ENCODE results near the gene HERC2.
"Not testable (repeated sequence)": the region's sequence is repeated elsewhere in the genome, so short reads cannot be mapped to it uniquely, and the experiment has no call there.

The HERC2 gene

GRCh38 chr15:28294560-28294959 lies 27.4 kb downstream of the HERC2 start:
- ATAC-seq = not testable (repeated sequence)

GRCh38 chr15:28289694-28290463 lies 32.1 kb downstream of the HERC2 start:
- H3K9me3 Mint-ChIP-seq = peaks cover 5% of the 10 kb centered on the region
- peaks cover 11% of the 10 kb centered on the region for H3K4me1 Mint-ChIP-seq
- peaks cover 56% of the 10 kb centered on the region for H3K36me3 Mint-ChIP-seq
- no peak overlapping the region for H3K4me3 Mint-ChIP-seq
- no peak for DNase-seq (ENCODE audit: low spot score in 2 of 2)
- H3K27ac Mint-ChIP-seq = no peak overlapping the region
- ATAC-seq = no peak

More at GRCh38 chr15:28294560-28294959, 27.4 kb downstream of the HERC2 start:
- peaks cover 40% of the 10 kb centered on the region for H3K36me3 Mint-ChIP-seq
- H3K9me3 Mint-ChIP-seq; H3K27ac Mint-ChIP-seq; H3K4me3 Mint-ChIP-seq; DNase-seq (ENCODE audit: low spot score in 2 of 2); H3K4me1 Mint-ChIP-seq: not testable (repeated sequence)

GRCh38 chr15:28288830-28289693 lies 32.9 kb downstream of the HERC2 start:
- not testable (repeated sequence) for H3K4me3 Mint-ChIP-seq; ATAC-seq; DNase-seq (ENCODE audit: low spot score in 2 of 2); H3K9me3 Mint-ChIP-seq; H3K27ac Mint-ChIP-seq
- peaks cover 61% of the 10 kb centered on the region for H3K36me3 Mint-ChIP-seq
- peaks cover 11% of the 10 kb centered on the region for H3K4me1 Mint-ChIP-seq

GRCh38 chr15:28286659-28287058 lies 35.3 kb downstream of the HERC2 start:
- H3K4me3 Mint-ChIP-seq; H3K27ac Mint-ChIP-seq; ATAC-seq; DNase-seq (ENCODE audit: low spot score in 2 of 2): not testable (repeated sequence)
- H3K4me1 Mint-ChIP-seq = peaks cover 20% of the 10 kb centered on the region
- peaks cover 51% of the 10 kb centered on the region for H3K36me3 Mint-ChIP-seq
- peaks cover 11% of the 10 kb centered on the region for H3K9me3 Mint-ChIP-seq

GRCh38 chr15:28286031-28286430 lies 35.9 kb downstream of the HERC2 start:
- peaks cover 23% of the 10 kb centered on the region for H3K4me1 Mint-ChIP-seq
- H3K27ac Mint-ChIP-seq = no peak overlapping the region
- ATAC-seq (no peak), DNase-seq (ENCODE audit: low spot score in 2 of 2) (no peak)
- H3K36me3 Mint-ChIP-seq = peaks cover 45% of the 10 kb centered on the region
- H3K9me3 Mint-ChIP-seq = peaks cover 11% of the 10 kb centered on the region
- H3K4me3 Mint-ChIP-seq = no peak overlapping the region

- H3K27ac Mint-ChIP-seq = no peak overlapping the region
- H3K4me1 Mint-ChIP-seq = peaks cover 12% of the 10 kb centered on the region
- no peak for DNase-seq (ENCODE audit: low spot score in 2 of 2)
- H3K9me3 Mint-ChIP-seq = peaks cover 5% of the 10 kb centered on the region
- H3K36me3 Mint-ChIP-seq = peaks cover 39% of the 10 kb centered on the region
- no peak for ATAC-seq
- no peak overlapping the region for H3K4me3 Mint-ChIP-seq
Observed at GRCh38 chr15:28281876-28282275, 40.1 kb downstream of the HERC2 start.

GRCh38 chr15:28274635-28275034 lies 47.3 kb downstream of the HERC2 start:
- Mint-ChIP-seq H3K4me1 (no peaks in the 10 kb centered on the region), H3K9me3 (no peaks in the 10 kb centered on the region), H3K36me3 (peaks cover 54% of the 10 kb centered on the region), H3K27ac (no peak overlapping the region), H3K4me3 (no peak overlapping the region)
- DNase-seq (ENCODE audit: low spot score in 2 of 2) (no peak), ATAC-seq (no peak)

- no peak for DNase-seq (ENCODE audit: low spot score in 2 of 2)
- Mint-ChIP-seq H3K4me1 (no peaks in the 10 kb centered on the region), H3K4me3 (no peak overlapping the region), H3K36me3 (peaks cover 54% of the 10 kb centered on the region), H3K9me3 (no peaks in the 10 kb centered on the region), H3K27ac (no peak overlapping the region)
- ATAC-seq = no peak
Observed at GRCh38 chr15:28273873-28274610, 47.9 kb downstream of the HERC2 start.

GRCh38 chr15:28273468-28273867 lies 48.5 kb downstream of the HERC2 start:
- H3K4me3 Mint-ChIP-seq = no peak overlapping the region
- DNase-seq (ENCODE audit: low spot score in 2 of 2) = no peak
- H3K36me3 Mint-ChIP-seq = peaks cover 54% of the 10 kb centered on the region
- H3K27ac Mint-ChIP-seq = no peak overlapping the region
- no peaks in the 10 kb centered on the region for H3K4me1 Mint-ChIP-seq
- ATAC-seq = no peak
- H3K9me3 Mint-ChIP-seq = no peaks in the 10 kb centered on the region

GRCh38 chr15:28272587-28272986 lies 49.4 kb downstream of the HERC2 start:
- DNase-seq (ENCODE audit: low spot score in 2 of 2) (no peak), ATAC-seq (no peak)
- Mint-ChIP-seq H3K27ac (no peak overlapping the region), H3K4me1 (no peaks in the 10 kb centered on the region), H3K36me3 (peaks cover 57% of the 10 kb centered on the region), H3K9me3 (no peaks in the 10 kb centered on the region), H3K4me3 (no peak overlapping the region)

- no peak for ATAC-seq
- Mint-ChIP-seq H3K4me1 (no peaks in the 10 kb centered on the region), H3K4me3 (no peak overlapping the region), H3K9me3 (no peaks in the 10 kb centered on the region), H3K36me3 (peaks cover 59% of the 10 kb centered on the region), H3K27ac (no peak overlapping the region)
- DNase-seq (ENCODE audit: low spot score in 2 of 2) = no peak
Observed at GRCh38 chr15:28271697-28272260, 50.2 kb downstream of the HERC2 start.

GRCh38 chr15:28269097-28269496 lies 52.9 kb downstream of the HERC2 start:
- no peak for ATAC-seq
- H3K36me3 Mint-ChIP-seq = peaks cover 47% of the 10 kb centered on the region
- no peak for DNase-seq (ENCODE audit: low spot score in 2 of 2)
- no peak overlapping the region for H3K27ac Mint-ChIP-seq
- no peaks in the 10 kb centered on the region for H3K9me3 Mint-ChIP-seq
- H3K4me1 Mint-ChIP-seq = no peaks in the 10 kb centered on the region
- H3K4me3 Mint-ChIP-seq = no peak overlapping the region

- Mint-ChIP-seq H3K27ac (no peak overlapping the region), H3K9me3 (no peaks in the 10 kb centered on the region), H3K4me1 (no peaks in the 10 kb centered on the region), H3K36me3 (peaks cover 55% of the 10 kb centered on the region), H3K4me3 (no peak overlapping the region)
- no peak for DNase-seq (ENCODE audit: low spot score in 2 of 2)
- ATAC-seq = no peak
Observed at GRCh38 chr15:28267727-28268126, 54.3 kb downstream of the HERC2 start.

- DNase-seq (ENCODE audit: low spot score in 2 of 2) (no peak), ATAC-seq (no peak)
- Mint-ChIP-seq H3K9me3 (no peaks in the 10 kb centered on the region), H3K36me3 (peaks cover 50% of the 10 kb centered on the region), H3K4me1 (peaks cover 7% of the 10 kb centered on the region), H3K4me3 (no peak overlapping the region), H3K27ac (no peak overlapping the region)
Observed at GRCh38 chr15:28265334-28266019, 56.5 kb downstream of the HERC2 start.
